ENCODE results near the gene NEURL3.

NEURL3 gene

DNA sequence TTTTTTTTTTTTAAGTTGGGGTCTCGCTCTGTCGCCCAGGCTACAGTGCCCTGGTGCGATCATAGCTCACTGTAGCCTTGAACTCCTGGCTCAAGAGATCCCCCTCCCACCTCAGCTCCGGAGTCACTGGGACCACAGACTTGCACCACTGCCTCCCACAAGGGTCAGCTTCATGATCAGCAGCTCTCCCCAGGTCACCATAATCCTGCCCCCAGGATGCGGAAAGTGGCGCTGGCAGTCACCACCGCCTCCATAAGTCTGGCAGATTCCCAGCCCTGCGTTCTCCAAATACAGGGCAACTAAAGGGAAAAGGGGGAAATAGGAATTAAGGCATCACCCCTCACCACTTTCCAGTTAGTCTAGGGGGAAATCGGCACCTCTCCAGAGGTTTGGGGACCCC lies 26.2 kb upstream of the NEURL3 start:
- H3K4me3 ChIP-seq (ENCODE audit: low read depth, low read length) = no peak overlapping the region

DNA sequence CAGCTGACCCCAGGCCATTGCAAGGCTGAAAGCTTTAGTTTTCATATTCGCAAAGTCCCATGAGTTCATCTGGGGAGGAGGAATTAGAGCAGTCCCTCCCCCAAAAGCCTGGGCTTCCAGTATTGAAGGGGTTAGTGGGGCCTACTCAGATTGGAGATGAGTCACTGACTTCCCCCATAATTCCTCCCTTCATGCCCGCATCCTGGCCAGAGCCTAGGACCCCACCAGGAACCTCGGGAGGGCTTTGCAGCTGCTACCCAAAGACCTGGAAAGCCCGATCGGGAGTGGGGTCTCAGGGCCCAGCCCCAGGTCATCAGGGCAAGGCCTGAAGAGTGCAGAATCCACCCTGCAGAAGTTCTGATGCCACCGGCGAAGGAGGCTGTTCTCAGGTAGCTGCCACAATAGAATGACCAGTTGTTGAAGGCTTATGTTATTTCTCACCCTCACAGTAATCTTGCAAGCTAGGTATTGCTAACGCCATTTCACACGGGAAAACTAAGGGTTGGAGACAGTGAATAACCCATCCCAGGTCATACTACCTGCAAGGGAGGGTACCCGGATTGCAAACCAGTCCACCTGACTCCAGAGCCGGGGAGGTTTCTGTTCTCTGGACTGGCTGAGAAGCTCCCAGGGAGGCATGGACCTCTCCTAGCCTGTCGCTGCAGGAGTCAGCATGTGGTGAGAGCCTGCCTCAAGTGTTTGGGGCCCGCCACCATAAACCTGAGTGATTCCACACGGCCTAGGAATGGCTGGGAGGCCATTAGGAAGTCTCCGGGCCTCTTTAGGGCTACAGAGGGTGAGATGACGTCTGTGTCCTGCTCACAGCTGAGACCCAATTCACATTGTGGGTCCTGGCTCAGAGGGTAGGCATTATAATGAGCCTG lies 25.6 kb upstream of the NEURL3 start:
- Histone ChIP-seq H2AK5ac (ENCODE audit: low read length) (no peak overlapping the region), H3K9me3 (ENCODE audit: insufficient read depth, low read depth, low read length) (peaks cover 2% of the 10 kb centered on the region), H3K4me1 (ENCODE audit: control insufficient read depth in 1 of 2, insufficient read depth in 2 of 2, low read length in 2 of 2) (peaks cover 0 to 5% of the 10 kb centered on the region in 2 experiments), H3K36me3 (ENCODE audit: control insufficient read depth in 1 of 2, insufficient read depth in 2 of 2, low read length in 2 of 2) (no peaks in the 10 kb centered on the region), H2BK5ac (ENCODE audit: low read depth, low read length, poor library complexity) (no peak overlapping the region), H3K27ac (ENCODE audit: low read depth, low read length) (no peak overlapping the region), H2AFZ (ENCODE audit: insufficient read depth, low read length, poor library complexity) (no peak overlapping the region), H2BK12ac (ENCODE audit: low read length) (no peak overlapping the region), H3K18ac (ENCODE audit: low read length) (no peak overlapping the region), H3K4me3 (ENCODE audit: low read depth, low read length) (no peak overlapping the region), H3K27me3 (ENCODE audit: insufficient read depth, low read length) (peaks cover 17% of the 10 kb centered on the region), H3K4ac (ENCODE audit: low read depth, low read length) (no peak overlapping the region), H3K14ac (ENCODE audit: low read length) (no peak overlapping the region), H3K79me2 (ENCODE audit: control insufficient read depth, insufficient read depth, low read length, poor library complexity) (no peaks in the 10 kb centered on the region), H3K23ac (ENCODE audit: low read length) (no peak overlapping the region), H2BK120ac (ENCODE audit: insufficient read depth, low read length, poor library complexity) (no peak overlapping the region), H4K91ac (ENCODE audit: low read depth, low read length) (no peak overlapping the region), H3K79me1 (ENCODE audit: low read length) (no peaks in the 10 kb centered on the region), H4K12ac (ENCODE audit: low read depth, low read length) (no peak overlapping the region), H3K4me2 (ENCODE audit: low read length) (no peak overlapping the region), H3K9ac (ENCODE audit: low read length) (no peak overlapping the region), H4K8ac (ENCODE audit: low read depth, low read length) (no peak overlapping the region)
- DNase-seq = no peak
- WGBS (ENCODE audit: extremely low coverage, insufficient coverage, insufficient read length) = no CpG with 5 or more reads among the region's 16 CpGs

More for the DNA sequence above, 26.2 kb upstream of the NEURL3 start:
- Histone ChIP-seq H2AK5ac (ENCODE audit: low read length) (no peak overlapping the region), H3K27ac (ENCODE audit: low read depth, low read length) (no peak overlapping the region), H3K4me1 (ENCODE audit: control insufficient read depth in 1 of 2, insufficient read depth in 2 of 2, low read length in 2 of 2) (peaks cover 0 to 5% of the 10 kb centered on the region in 2 experiments), H4K8ac (ENCODE audit: low read depth, low read length) (no peak overlapping the region), H3K18ac (ENCODE audit: low read length) (no peak overlapping the region), H3K4ac (ENCODE audit: low read depth, low read length) (no peak overlapping the region), H3K36me3 (ENCODE audit: control insufficient read depth in 1 of 2, insufficient read depth in 2 of 2, low read length in 2 of 2) (no peaks in the 10 kb centered on the region), H3K79me1 (ENCODE audit: low read length) (no peaks in the 10 kb centered on the region), H4K12ac (ENCODE audit: low read depth, low read length) (no peak overlapping the region), H3K14ac (ENCODE audit: low read length) (no peak overlapping the region), H3K79me2 (ENCODE audit: control insufficient read depth, insufficient read depth, low read length, poor library complexity) (no peaks in the 10 kb centered on the region), H4K91ac (ENCODE audit: low read depth, low read length) (no peak overlapping the region), H3K23ac (ENCODE audit: low read length) (no peak overlapping the region), H3K4me2 (ENCODE audit: low read length) (no peak overlapping the region), H2AFZ (ENCODE audit: insufficient read depth, low read length, poor library complexity) (no peak overlapping the region), H2BK5ac (ENCODE audit: low read depth, low read length, poor library complexity) (no peak overlapping the region), H3K27me3 (ENCODE audit: insufficient read depth, low read length) (peaks cover 17% of the 10 kb centered on the region), H2BK120ac (ENCODE audit: insufficient read depth, low read length, poor library complexity) (no peak overlapping the region), H3K9me3 (ENCODE audit: insufficient read depth, low read depth, low read length) (peaks cover 2% of the 10 kb centered on the region), H2BK12ac (ENCODE audit: low read length) (no peak overlapping the region), H3K9ac (ENCODE audit: low read length) (no peak overlapping the region)
- DNase-seq = no peak
- no CpG with 5 or more reads among the region's 9 CpGs for WGBS (ENCODE audit: extremely low coverage, insufficient coverage, insufficient read length)

DNA sequence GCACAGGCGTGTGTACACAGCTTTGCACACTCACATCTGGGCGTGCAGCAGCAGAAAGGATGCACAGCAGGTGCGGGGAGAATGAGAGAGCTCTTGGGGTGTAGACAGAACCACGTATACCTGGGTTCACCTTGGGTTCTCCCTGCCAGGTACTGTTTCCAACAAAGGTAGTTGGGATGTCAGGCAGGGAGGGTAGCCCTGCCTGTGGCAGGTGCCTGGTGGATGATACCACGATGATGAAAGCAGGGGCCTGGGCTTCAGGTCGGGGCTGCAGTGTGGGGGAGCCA lies 24.9 kb upstream of the NEURL3 start:
- Histone ChIP-seq H3K23ac (ENCODE audit: low read length) (no peak overlapping the region), H4K8ac (ENCODE audit: low read depth, low read length) (no peak overlapping the region), H3K4me2 (ENCODE audit: low read length) (no peak overlapping the region), H4K91ac (ENCODE audit: low read depth, low read length) (no peak overlapping the region), H3K9ac (ENCODE audit: low read length) (no peak overlapping the region), H3K9me3 (ENCODE audit: insufficient read depth, low read depth, low read length) (peaks cover 2% of the 10 kb centered on the region), H4K12ac (ENCODE audit: low read depth, low read length) (no peak overlapping the region), H3K4me1 (ENCODE audit: control insufficient read depth in 1 of 2, insufficient read depth in 2 of 2, low read length in 2 of 2) (peaks cover 0 to 5% of the 10 kb centered on the region in 2 experiments), H3K18ac (ENCODE audit: low read length) (no peak overlapping the region), H3K14ac (ENCODE audit: low read length) (no peak overlapping the region), H2BK12ac (ENCODE audit: low read length) (no peak overlapping the region), H2BK120ac (ENCODE audit: insufficient read depth, low read length, poor library complexity) (no peak overlapping the region), H2AFZ (ENCODE audit: insufficient read depth, low read length, poor library complexity) (no peak overlapping the region), H3K79me1 (ENCODE audit: low read length) (no peaks in the 10 kb centered on the region), H2AK5ac (ENCODE audit: low read length) (no peak overlapping the region), H3K27me3 (ENCODE audit: insufficient read depth, low read length) (peaks cover 17% of the 10 kb centered on the region), H3K4me3 (ENCODE audit: low read depth, low read length) (no peak overlapping the region), H3K27ac (ENCODE audit: low read depth, low read length) (no peak overlapping the region), H3K36me3 (ENCODE audit: control insufficient read depth in 1 of 2, insufficient read depth in 2 of 2, low read length in 2 of 2) (no peaks in the 10 kb centered on the region), H2BK5ac (ENCODE audit: low read depth, low read length, poor library complexity) (no peak overlapping the region), H3K4ac (ENCODE audit: low read depth, low read length) (no peak overlapping the region), H3K79me2 (ENCODE audit: control insufficient read depth, insufficient read depth, low read length, poor library complexity) (no peaks in the 10 kb centered on the region)
- no peak for DNase-seq
- WGBS (ENCODE audit: extremely low coverage, insufficient coverage, insufficient read length) = no CpG with 5 or more reads among the region's 6 CpGs

DNA sequence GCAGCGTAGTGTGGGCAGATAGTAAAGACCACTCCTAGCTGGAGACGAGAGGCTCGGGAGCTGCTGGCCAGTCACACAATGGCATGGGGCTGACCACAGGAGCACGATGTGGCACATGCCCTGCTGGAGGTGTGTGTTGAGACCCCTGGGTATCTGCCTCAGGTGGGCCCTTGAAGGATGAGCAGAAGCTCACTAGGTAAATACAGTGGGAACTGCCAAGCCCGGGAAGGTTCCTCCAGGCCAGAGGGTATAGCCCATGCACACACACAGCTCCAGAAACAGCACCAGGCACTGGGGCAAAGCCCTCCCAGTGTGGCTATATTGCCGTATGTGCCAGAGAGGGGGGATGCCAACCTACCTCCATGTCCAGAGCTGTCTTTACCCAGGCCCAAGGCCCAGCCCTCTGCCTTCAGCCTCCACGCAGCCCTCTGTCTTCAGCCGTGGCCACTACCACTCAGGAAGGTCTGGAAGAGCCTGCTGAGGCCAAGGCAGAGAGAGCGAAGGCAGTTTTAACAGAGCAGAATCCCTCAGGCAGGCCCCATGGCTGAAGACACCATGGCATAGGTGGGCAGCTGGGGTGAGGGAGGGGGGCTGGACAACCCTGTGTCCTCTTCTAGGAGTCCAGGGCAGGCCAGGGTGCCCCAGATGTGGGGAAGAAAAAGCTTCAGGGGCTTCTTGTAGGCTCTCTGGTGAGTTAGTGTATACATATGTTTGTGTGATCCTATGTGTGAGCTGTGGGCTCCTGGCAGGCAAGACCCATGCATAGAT lies 24.4 kb upstream of the NEURL3 start:
- Histone ChIP-seq H3K23ac (ENCODE audit: low read length) (no peak overlapping the region), H2BK12ac (ENCODE audit: low read length) (no peak overlapping the region), H3K9me3 (ENCODE audit: insufficient read depth, low read depth, low read length) (peaks cover 2% of the 10 kb centered on the region), H4K12ac (ENCODE audit: low read depth, low read length) (no peak overlapping the region), H3K27me3 (ENCODE audit: insufficient read depth, low read length) (peaks cover 17% of the 10 kb centered on the region), H4K91ac (ENCODE audit: low read depth, low read length) (no peak overlapping the region), H3K14ac (ENCODE audit: low read length) (no peak overlapping the region), H3K18ac (ENCODE audit: low read length) (no peak overlapping the region), H3K4me1 (ENCODE audit: control insufficient read depth in 1 of 2, insufficient read depth in 2 of 2, low read length in 2 of 2) (peaks cover 0 to 5% of the 10 kb centered on the region in 2 experiments), H2BK5ac (ENCODE audit: low read depth, low read length, poor library complexity) (no peak overlapping the region), H3K27ac (ENCODE audit: low read depth, low read length) (no peak overlapping the region), H3K4me3 (ENCODE audit: low read depth, low read length) (no peak overlapping the region), H3K4ac (ENCODE audit: low read depth, low read length) (no peak overlapping the region), H3K79me2 (ENCODE audit: control insufficient read depth, insufficient read depth, low read length, poor library complexity) (no peaks in the 10 kb centered on the region), H3K4me2 (ENCODE audit: low read length) (no peak overlapping the region), H3K36me3 (ENCODE audit: control insufficient read depth in 1 of 2, insufficient read depth in 2 of 2, low read length in 2 of 2) (no peaks in the 10 kb centered on the region), H3K79me1 (ENCODE audit: low read length) (no peaks in the 10 kb centered on the region), H2AFZ (ENCODE audit: insufficient read depth, low read length, poor library complexity) (no peak overlapping the region), H2AK5ac (ENCODE audit: low read length) (no peak overlapping the region), H2BK120ac (ENCODE audit: insufficient read depth, low read length, poor library complexity) (no peak overlapping the region), H3K9ac (ENCODE audit: low read length) (no peak overlapping the region), H4K8ac (ENCODE audit: low read depth, low read length) (no peak overlapping the region)
- WGBS (ENCODE audit: extremely low coverage, insufficient coverage, insufficient read length) = no CpG with 5 or more reads among the region's 9 CpGs
- DNase-seq = no peak
